Measurements from ENCODE around the gene SYT8. TPM values are rescaled to one million over a fixed set of nuclear protein-coding genes. Genes with fewer than 3 reads are reported as not detected.

SYT8 gene
- total and polyA plus RNA-seq, 2 donors (not counting 1 experiment from before 2014, with no cell fraction given): not detected

DNA sequence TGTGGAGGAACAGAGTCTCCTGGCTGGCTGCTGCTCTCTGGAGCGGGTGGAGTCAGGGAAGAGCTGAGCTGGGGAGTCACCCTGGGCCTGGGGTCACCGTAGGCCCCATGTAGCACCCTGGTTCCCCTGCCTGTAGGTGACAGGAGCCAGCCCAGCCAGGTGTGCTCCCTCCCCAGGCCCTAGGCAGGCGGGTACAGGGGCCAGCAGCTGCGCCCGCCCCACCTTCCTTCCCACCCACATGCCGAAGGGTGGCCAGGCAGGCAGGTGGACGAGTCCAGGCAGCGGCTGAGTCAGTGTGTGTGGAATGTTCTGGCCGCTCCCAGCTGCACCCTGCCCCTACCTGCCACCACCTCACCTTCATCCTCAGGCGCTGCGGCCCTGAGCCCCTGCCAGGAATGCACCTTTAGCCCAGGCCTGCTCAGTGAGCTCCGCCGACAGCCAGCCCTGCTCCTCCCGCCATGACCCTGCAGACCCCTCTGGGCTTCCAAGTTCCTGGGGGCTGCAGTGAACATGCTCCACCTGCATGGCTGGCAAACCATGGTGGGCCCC, 654 bp upstream of the SYT8 start:
- Histone ChIP-seq H3K79me2 (ENCODE audit: control insufficient read depth, insufficient read depth, low read length) (peaks cover 19% of the 10 kb centered on the region), H3K36me3 (replicated peaks in 1 of 2; ENCODE audit: control extremely low read depth in 1 of 2, control insufficient read depth in 1 of 2, extremely low read depth in 1 of 2, insufficient read depth in 2 of 2, low read length in 1 of 2) (no peaks in the 10 kb centered on the region), H3K27me3 (replicated peaks in 1 of 4; ENCODE audit: control extremely low read depth in 1 of 4, control insufficient read depth in 3 of 4, insufficient read depth in 4 of 4, low read length in 3 of 4) (peaks cover 0 to 28% (median 5%) of the 10 kb centered on the region in 4 experiments), H3K4me3 (ENCODE audit: control extremely low read depth in 1 of 5, extremely low read depth in 1 of 5, insufficient read depth in 1 of 5, low read depth in 2 of 5, low read length in 4 of 5) (no peak overlapping the region), H3K9me3 (ENCODE audit: control extremely low read depth in 1 of 3, control insufficient read depth in 2 of 3, insufficient read depth in 1 of 3, low read length in 2 of 3) (no peaks in the 10 kb centered on the region), H2AFZ (ENCODE audit: insufficient read depth, low read depth, low read length, poor library complexity, severe bottlenecking) (no peak overlapping the region), H3K4me1 (ENCODE audit: control insufficient read depth in 2 of 2, insufficient read depth in 2 of 2, low read length in 2 of 2) (peaks cover 21 to 27% of the 10 kb centered on the region in 2 donors), H3K9ac (ENCODE audit: low read length) (no peak overlapping the region), H3K4me2 (replicated peaks; ENCODE audit: low read depth, low read length, poor library complexity, severe bottlenecking) (no peak overlapping the region), H4K20me1 (ENCODE audit: control insufficient read depth, insufficient read depth, low read length, poor library complexity, severe bottlenecking) (no peaks in the 10 kb centered on the region), H3K27ac (ENCODE audit: low read length in 2 of 2) (no peak overlapping the region)
- Mint-ChIP-seq H3K27ac (no peak overlapping the region), H3K27me3 (peaks cover 4% of the 10 kb centered on the region), H3K9me3 (ENCODE audit: insufficient read depth) (no peaks in the 10 kb centered on the region), H3K4me3 (no peak overlapping the region), H3K4me1 (peaks cover 9% of the 10 kb centered on the region)
- intact Hi-C loops (cut with micrococcal nuclease): no loop called here
- ATAC-seq (ENCODE audit: low read depth): no peak
- 93% methylated on average over 10 of the region's 14 CpGs for WGBS (ENCODE audit: insufficient coverage)
- TF ChIP-seq, protein P1, sequence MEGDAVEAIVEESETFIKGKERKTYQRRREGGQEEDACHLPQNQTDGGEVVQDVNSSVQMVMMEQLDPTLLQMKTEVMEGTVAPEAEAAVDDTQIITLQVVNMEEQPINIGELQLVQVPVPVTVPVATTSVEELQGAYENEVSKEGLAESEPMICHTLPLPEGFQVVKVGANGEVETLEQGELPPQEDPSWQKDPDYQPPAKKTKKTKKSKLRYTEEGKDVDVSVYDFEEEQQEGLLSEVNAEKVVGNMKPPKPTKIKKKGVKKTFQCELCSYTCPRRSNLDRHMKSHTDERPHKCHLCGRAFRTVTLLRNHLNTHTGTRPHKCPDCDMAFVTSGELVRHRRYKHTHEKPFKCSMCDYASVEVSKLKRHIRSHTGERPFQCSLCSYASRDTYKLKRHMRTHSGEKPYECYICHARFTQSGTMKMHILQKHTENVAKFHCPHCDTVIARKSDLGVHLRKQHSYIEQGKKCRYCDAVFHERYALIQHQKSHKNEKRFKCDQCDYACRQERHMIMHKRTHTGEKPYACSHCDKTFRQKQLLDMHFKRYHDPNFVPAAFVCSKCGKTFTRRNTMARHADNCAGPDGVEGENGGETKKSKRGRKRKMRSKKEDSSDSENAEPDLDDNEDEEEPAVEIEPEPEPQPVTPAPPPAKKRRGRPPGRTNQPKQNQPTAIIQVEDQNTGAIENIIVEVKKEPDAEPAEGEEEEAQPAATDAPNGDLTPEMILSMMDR (IDR thresholded peaks at IDR 0.05): no peak
- TF ChIP-seq EZH2 (IDR thresholded peaks at IDR 0.05; ENCODE audit: borderline replicate concordance, insufficient read depth, low read depth, low read length, poor library complexity, severe bottlenecking): no peak
- ChIA-PET POLR2A (interaction anchor here (0.7 kb wide), 1 partner anchor 126 kb away, joined by 5 read pairs; no protein-coding TSS in a partner anchor), CTCF (interaction anchor here (0.9 to 10.0 kb wide), 15 partner anchors 9 to 318 kb away, joined by 3 to 394 read pairs (median 10); partner anchors contain the start of genes MRPL23 and TNNT3)
- peak; percentile 12 for DNase-seq

- WGBS (ENCODE audit: insufficient coverage): 83% methylated on average over 12 of the region's 12 CpGs
- Histone ChIP-seq H3K27me3 (replicated peaks in 1 of 4; ENCODE audit: control extremely low read depth in 1 of 4, control insufficient read depth in 3 of 4, insufficient read depth in 4 of 4, low read length in 3 of 4) (peaks cover 0 to 24% (median 5%) of the 10 kb centered on the region in 4 experiments), H2AFZ (ENCODE audit: insufficient read depth, low read depth, low read length, poor library complexity, severe bottlenecking) (no peak overlapping the region), H3K4me1 (ENCODE audit: control insufficient read depth in 2 of 2, insufficient read depth in 2 of 2, low read length in 2 of 2) (peaks cover 35 to 42% of the 10 kb centered on the region in 2 donors), H3K4me3 (ENCODE audit: control extremely low read depth in 1 of 5, extremely low read depth in 1 of 5, insufficient read depth in 1 of 5, low read depth in 2 of 5, low read length in 4 of 5) (no peak overlapping the region), H3K4me2 (replicated peaks; ENCODE audit: low read depth, low read length, poor library complexity, severe bottlenecking) (no peak overlapping the region), H3K9me3 (ENCODE audit: control extremely low read depth in 1 of 3, control insufficient read depth in 2 of 3, insufficient read depth in 1 of 3, low read length in 2 of 3) (no peaks in the 10 kb centered on the region), H4K20me1 (ENCODE audit: control insufficient read depth, insufficient read depth, low read length, poor library complexity, severe bottlenecking) (no peaks in the 10 kb centered on the region), H3K79me2 (ENCODE audit: control insufficient read depth, insufficient read depth, low read length) (peaks cover 26% of the 10 kb centered on the region), H3K36me3 (replicated peaks in 1 of 2; ENCODE audit: control extremely low read depth in 1 of 2, control insufficient read depth in 1 of 2, extremely low read depth in 1 of 2, insufficient read depth in 2 of 2, low read length in 1 of 2) (no peaks in the 10 kb centered on the region), H3K27ac (ENCODE audit: low read length in 2 of 2) (no peak overlapping the region), H3K9ac (ENCODE audit: low read length) (no peak overlapping the region)
- Mint-ChIP-seq H3K27ac (no peak overlapping the region), H3K9me3 (ENCODE audit: insufficient read depth) (no peaks in the 10 kb centered on the region), H3K4me1 (peaks cover 21% of the 10 kb centered on the region), H3K27me3 (peaks cover 4% of the 10 kb centered on the region), H3K4me3 (no peak overlapping the region)
- CTCF ChIA-PET: interaction anchor here (1.3 to 10.0 kb wide), 8 partner anchors 12 to 316 kb away, joined by 4 to 394 read pairs (median 6); partner anchors contain the start of gene PRR33
- no peak for TF ChIP-seq EZH2 (IDR thresholded peaks at IDR 0.05; ENCODE audit: borderline replicate concordance, insufficient read depth, low read depth, low read length, poor library complexity, severe bottlenecking)
- TF ChIP-seq, protein P1 (IDR thresholded peaks at IDR 0.05): no peak
- intact Hi-C loops (cut with micrococcal nuclease): no loop called here
- peak; percentile 21 for DNase-seq
- POLR2A ChIA-PET: no interaction called here
- no peak for ATAC-seq (ENCODE audit: low read depth)
These were observed 851 bp downstream of the SYT8 start for GRCh38 chr11:1835671-1836010.

Data from B cell (primary cell).